Peyer's patch (tissue), 4 donors: ENCODE results near the gene DYNLT3. TPM values are rescaled to one million over a fixed set of nuclear protein-coding genes. Genes with fewer than 3 reads are reported as not detected.

Source experiments
- DNase-seq, 3 donors: peaks; one replicate each; pipeline ENCODE4 v3.0.0-alpha.2; 2017 to 2019
- H3K27ac ChIP-seq, 4 donors: fragments of 200-600 bp; sonication (generic); one replicate each; pipeline ENCODE4 v1.5.1; 2016 to 2019
- H3K27me3 ChIP-seq, 2 donors: fragments of 200-600 bp; sonication (generic); one replicate each; pipeline ENCODE4 v1.5.1; 2019
- H3K36me3 ChIP-seq, 3 donors: fragments of 200-600 bp; sonication (generic); one replicate each; pipeline ENCODE4 v1.5.1; 2016 to 2019
- H3K4me1 ChIP-seq, 4 donors: fragments of 200-600 bp; sonication (generic); one replicate each; pipeline ENCODE4 v1.5.1; 2016 to 2019
- H3K4me3 ChIP-seq, 4 donors: fragments of 200-600 bp; sonication (generic); 1 replicate in 3 of 4; 2 replicates in 1 of 4; pipeline ENCODE4 v1.5.1; 2016 to 2019; ENCODE audit warnings: mild to moderate bottlenecking in 1 of 4
- H3K9me3 ChIP-seq, 4 donors: fragments of 200-600 bp; sonication (generic); one replicate each; pipeline ENCODE4 v1.5.1; 2016 to 2019; ENCODE audit warnings: mild to moderate bottlenecking in 1 of 4
- POLR2A ChIP-seq, 2 donors: fragments of 450-650 bp; IDR thresholded peaks; one replicate each; pipeline ENCODE4 v1.5.1; 2017; ENCODE audit warnings: antibody characterized with exemption in 2 of 2, mild to moderate bottlenecking in 2 of 2, moderate library complexity in 2 of 2
- total RNA-seq, 4 donors: library from RNA; depleted of rRNA; stranded (reverse); fragments of >200 nt; gene quantifications; one replicate each; pipeline ENCODE4 v1.1.0, GENCODE V29; 2016
- TF ChIP-seq, protein P1 (sequence below), 6 experiments: fragments of 450-650 bp in 4 of 6; fragments of 200-600 bp in 2 of 6; sonication (generic) in 1 of 6; IDR thresholded peaks; one replicate each; pipeline ENCODE4 v1.5.1; 2017 to 2019; ENCODE audit warnings: antibody characterized with exemption in 6 of 6, mild to moderate bottlenecking in 3 of 6, moderate library complexity in 1 of 6

Gene DYNLT3
- total RNA-seq, 4 donors from 2014 or later, result 8.8 to 30.3 (median 23.5) TPM

DNA sequence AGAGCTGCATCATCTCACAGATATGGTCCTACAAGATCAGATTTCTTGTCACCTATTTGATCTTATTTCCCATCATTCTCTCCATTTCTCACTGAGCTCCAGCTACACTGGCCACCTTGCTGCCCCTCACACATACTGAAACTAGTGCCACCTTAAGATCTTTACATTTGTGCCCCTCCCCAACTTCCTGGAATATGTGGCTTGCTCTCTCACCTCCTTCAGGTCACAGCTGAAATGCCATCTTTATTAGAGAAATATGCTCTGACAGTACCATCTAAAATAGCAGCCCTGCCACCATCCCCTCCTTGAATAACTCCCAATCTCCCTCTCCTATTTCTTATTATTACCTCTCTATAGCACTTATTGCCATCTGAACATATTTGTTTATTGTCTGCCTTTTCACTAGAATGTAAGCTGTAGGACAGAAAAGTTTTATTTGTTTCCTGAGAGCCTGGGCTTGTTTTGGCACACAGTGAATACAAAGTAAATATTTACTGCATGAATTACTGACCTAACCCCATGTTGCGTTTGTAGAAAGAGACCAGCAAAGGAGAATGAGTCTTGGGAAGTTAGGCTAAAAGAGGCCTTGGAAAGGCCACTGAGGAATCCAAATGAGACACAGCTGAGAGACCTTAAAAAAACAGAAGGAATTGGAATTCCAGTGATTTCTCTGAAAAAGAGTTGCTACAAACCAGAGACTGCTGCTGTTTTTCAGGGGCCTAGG is 22.7 kb downstream of the DYNLT3 start:
- no peaks in the 10 kb centered on the region for H3K36me3 ChIP-seq
- no peak overlapping the region for H3K27ac ChIP-seq
- no peaks in the 10 kb centered on the region for H3K9me3 ChIP-seq
- no peaks in the 10 kb centered on the region for H3K4me1 ChIP-seq
- DNase-seq, result no peak
- no peaks in the 10 kb centered on the region for H3K27me3 ChIP-seq
- H3K4me3 ChIP-seq, result no peak overlapping the region
- no peak for TF ChIP-seq POLR2A (IDR thresholded peaks at IDR 0.05)
- TF ChIP-seq, protein P1, sequence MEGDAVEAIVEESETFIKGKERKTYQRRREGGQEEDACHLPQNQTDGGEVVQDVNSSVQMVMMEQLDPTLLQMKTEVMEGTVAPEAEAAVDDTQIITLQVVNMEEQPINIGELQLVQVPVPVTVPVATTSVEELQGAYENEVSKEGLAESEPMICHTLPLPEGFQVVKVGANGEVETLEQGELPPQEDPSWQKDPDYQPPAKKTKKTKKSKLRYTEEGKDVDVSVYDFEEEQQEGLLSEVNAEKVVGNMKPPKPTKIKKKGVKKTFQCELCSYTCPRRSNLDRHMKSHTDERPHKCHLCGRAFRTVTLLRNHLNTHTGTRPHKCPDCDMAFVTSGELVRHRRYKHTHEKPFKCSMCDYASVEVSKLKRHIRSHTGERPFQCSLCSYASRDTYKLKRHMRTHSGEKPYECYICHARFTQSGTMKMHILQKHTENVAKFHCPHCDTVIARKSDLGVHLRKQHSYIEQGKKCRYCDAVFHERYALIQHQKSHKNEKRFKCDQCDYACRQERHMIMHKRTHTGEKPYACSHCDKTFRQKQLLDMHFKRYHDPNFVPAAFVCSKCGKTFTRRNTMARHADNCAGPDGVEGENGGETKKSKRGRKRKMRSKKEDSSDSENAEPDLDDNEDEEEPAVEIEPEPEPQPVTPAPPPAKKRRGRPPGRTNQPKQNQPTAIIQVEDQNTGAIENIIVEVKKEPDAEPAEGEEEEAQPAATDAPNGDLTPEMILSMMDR (IDR thresholded peaks at IDR 0.05), result peak in 2 of 6 experiments; percentile 8 to 14

DNA sequence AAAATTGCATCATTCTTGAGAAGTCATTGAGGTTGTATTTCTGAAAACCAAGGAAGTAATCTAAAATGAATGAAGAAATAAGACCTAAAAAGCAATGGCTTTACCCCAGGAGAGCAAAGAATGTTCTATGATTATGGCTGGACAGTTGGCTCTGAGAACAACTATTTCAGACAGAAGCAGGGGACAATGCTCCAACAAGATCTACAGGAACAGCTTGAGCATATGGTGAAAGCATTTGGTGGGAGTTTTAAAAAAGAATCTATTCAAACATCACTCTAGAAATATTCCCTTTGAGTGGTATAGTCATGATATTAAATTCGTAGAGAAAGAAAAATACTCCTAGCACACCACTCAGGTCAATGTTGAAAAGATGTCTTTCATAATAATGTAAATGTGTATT is 26.7 kb downstream of the DYNLT3 start:
- no peaks in the 10 kb centered on the region for H3K4me1 ChIP-seq
- no peak for TF ChIP-seq POLR2A (IDR thresholded peaks at IDR 0.05)
- TF ChIP-seq, protein P1 (IDR thresholded peaks at IDR 0.05), result no peak
- DNase-seq, result no peak
- no peak overlapping the region for H3K4me3 ChIP-seq
- H3K27ac ChIP-seq, result no peak overlapping the region
- no peaks in the 10 kb centered on the region for H3K9me3 ChIP-seq
- H3K36me3 ChIP-seq, result no peaks in the 10 kb centered on the region
- H3K27me3 ChIP-seq, result no peaks in the 10 kb centered on the region

DNA sequence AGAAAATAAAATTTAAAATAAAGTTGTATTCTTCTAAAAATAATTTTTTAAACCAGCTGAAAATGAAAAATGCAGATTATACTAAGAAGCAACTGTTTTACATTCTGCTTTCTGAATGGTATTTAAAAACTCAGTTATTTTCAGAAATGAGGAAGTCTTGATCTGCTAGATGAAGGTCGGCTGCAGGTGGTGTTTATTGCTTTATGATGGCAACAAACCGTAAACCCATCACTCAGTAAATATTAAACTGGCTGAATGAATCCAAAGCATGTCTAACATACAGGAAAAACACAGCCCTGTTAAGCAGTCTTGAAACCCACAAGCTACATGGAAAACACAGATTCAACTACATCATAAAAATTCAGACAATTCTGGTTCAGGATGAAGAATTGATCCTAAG is 29.3 kb downstream of the DYNLT3 start:
- DNase-seq, result peak in 2 of 3 donors; percentile 45 to 53
- no peaks in the 10 kb centered on the region for H3K36me3 ChIP-seq
- H3K4me1 ChIP-seq, result no peaks in the 10 kb centered on the region
- peak overlapping the region in 1 of 4 donors; percentile 68 for H3K27ac ChIP-seq
- no peak overlapping the region for H3K4me3 ChIP-seq
- H3K9me3 ChIP-seq, result no peaks in the 10 kb centered on the region
- no peaks in the 10 kb centered on the region for H3K27me3 ChIP-seq
- no peak for TF ChIP-seq POLR2A (IDR thresholded peaks at IDR 0.05)
- TF ChIP-seq, protein P1 (IDR thresholded peaks at IDR 0.05), result no peak

DNA sequence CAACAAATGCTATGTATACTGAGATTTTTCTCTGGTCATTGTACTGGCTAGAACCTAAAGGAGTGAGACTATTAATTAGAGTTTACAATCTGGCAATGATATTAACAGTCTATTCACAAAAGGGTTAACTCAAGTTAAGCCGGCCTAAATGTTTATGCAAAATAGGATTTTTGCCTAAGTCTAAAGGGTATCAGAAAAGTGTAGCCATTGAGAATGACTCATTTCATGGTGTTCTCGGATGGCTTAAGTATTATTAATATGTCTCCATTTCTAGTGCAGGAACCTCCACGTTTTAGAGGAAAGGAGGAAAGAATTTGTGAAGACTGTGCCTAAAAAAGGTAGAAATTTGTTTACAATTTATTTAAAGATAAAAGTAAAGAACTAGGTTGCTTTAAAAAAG is 29.8 kb downstream of the DYNLT3 start:
- Histone ChIP-seq H3K27me3 (no peaks in the 10 kb centered on the region), H3K4me3 (no peak overlapping the region), H3K4me1 (no peaks in the 10 kb centered on the region), H3K9me3 (no peaks in the 10 kb centered on the region), H3K36me3 (no peaks in the 10 kb centered on the region), H3K27ac (peak overlapping the region in 1 of 4 donors; percentile 62)
- no peak for TF ChIP-seq POLR2A (IDR thresholded peaks at IDR 0.05)
- TF ChIP-seq, protein P1 (IDR thresholded peaks at IDR 0.05), result no peak
- no peak for DNase-seq

DNA sequence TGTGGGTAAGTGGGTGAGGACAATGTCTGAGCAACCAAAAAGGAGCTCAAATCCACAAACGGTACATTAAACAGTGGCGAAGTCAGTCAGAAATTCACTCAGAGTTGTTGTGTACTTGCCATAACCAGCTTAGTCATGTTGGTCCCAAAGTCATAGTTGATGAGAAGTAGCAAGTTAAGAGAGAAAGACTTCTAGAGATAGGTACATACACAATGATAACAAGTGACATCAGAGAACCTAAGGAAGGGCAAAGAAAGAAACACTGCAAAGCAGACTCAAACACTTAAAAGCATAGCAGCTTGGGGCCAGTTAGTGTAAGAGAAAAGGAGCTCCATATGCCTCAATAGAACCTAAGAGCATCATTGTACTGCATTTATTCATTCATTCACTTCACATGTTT is 30.2 kb downstream of the DYNLT3 start:
- no peak for TF ChIP-seq POLR2A (IDR thresholded peaks at IDR 0.05)
- TF ChIP-seq, protein P1 (IDR thresholded peaks at IDR 0.05), result no peak
- Histone ChIP-seq H3K4me1 (peaks cover 0 to 2% (median 0%) of the 10 kb centered on the region in 4 donors), H3K9me3 (no peaks in the 10 kb centered on the region), H3K4me3 (no peak overlapping the region), H3K27ac (peak overlapping the region in 1 of 4 donors; percentile 62), H3K27me3 (no peaks in the 10 kb centered on the region), H3K36me3 (no peaks in the 10 kb centered on the region)
- DNase-seq, result no peak
